Retinal pigment epithelial cell (primary cell): ENCODE measurements around the gene PLAAT3.
"Not testable (repeated sequence)": the region's sequence is repeated elsewhere in the genome, so short reads cannot be mapped to it uniquely, and the experiment has no call there.

Experiments
- DNase-seq: peaks from one replicate; pipeline ENCODE4 v3.0.0-alpha.2; 2010; ENCODE audit warnings: low read depth
- H3K4me3 ChIP-seq: 2 replicates; pipeline ENCODE4 v1.5.1; 2011; ENCODE audit warnings: mild to moderate bottlenecking, low read length, control low read depth, moderate library complexity
- TF ChIP-seq, protein P1 (sequence below): conservative IDR thresholded peaks from 2 replicates; pipeline ENCODE4 v1.5.1; 2011; ENCODE audit warnings: low read depth, low read length, control low read depth, inconsistent platforms

PLAAT3 gene

DNA sequence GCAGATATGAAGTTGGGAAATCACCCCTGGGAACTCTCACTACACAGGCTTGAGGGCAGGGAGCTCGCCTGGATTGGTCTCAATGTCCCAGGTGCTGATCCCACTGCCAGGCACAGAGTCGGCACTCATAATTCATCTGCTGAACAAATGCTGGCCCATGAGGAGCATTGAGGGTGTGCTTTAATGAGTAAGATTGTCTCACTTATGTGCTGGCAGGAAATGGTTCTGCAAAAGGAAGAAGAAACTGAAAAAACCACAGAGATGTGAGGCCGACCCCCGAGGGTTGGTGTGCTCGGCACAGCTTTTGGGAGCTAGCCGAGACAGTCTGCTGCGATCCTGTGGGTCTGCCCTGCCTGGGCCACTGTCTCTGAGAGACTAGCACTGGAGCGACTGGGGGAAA, 60.5 kb downstream of the PLAAT3 start:
- no peak overlapping the region for H3K4me3 ChIP-seq
- DNase-seq, result no peak
- TF ChIP-seq, protein P1, sequence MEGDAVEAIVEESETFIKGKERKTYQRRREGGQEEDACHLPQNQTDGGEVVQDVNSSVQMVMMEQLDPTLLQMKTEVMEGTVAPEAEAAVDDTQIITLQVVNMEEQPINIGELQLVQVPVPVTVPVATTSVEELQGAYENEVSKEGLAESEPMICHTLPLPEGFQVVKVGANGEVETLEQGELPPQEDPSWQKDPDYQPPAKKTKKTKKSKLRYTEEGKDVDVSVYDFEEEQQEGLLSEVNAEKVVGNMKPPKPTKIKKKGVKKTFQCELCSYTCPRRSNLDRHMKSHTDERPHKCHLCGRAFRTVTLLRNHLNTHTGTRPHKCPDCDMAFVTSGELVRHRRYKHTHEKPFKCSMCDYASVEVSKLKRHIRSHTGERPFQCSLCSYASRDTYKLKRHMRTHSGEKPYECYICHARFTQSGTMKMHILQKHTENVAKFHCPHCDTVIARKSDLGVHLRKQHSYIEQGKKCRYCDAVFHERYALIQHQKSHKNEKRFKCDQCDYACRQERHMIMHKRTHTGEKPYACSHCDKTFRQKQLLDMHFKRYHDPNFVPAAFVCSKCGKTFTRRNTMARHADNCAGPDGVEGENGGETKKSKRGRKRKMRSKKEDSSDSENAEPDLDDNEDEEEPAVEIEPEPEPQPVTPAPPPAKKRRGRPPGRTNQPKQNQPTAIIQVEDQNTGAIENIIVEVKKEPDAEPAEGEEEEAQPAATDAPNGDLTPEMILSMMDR, result no peak

GRCh38 chr11:63552921-63553320, 61.3 kb downstream of the PLAAT3 start:
- H3K4me3 ChIP-seq, result no peak overlapping the region
- no peak for DNase-seq
- TF ChIP-seq, protein P1, result no peak

- no peak overlapping the region for H3K4me3 ChIP-seq
- TF ChIP-seq, protein P1, result no peak
- DNase-seq, result no peak
Measured at GRCh38 chr11:63551889-63552266, 62.4 kb downstream of the PLAAT3 start.

DNA sequence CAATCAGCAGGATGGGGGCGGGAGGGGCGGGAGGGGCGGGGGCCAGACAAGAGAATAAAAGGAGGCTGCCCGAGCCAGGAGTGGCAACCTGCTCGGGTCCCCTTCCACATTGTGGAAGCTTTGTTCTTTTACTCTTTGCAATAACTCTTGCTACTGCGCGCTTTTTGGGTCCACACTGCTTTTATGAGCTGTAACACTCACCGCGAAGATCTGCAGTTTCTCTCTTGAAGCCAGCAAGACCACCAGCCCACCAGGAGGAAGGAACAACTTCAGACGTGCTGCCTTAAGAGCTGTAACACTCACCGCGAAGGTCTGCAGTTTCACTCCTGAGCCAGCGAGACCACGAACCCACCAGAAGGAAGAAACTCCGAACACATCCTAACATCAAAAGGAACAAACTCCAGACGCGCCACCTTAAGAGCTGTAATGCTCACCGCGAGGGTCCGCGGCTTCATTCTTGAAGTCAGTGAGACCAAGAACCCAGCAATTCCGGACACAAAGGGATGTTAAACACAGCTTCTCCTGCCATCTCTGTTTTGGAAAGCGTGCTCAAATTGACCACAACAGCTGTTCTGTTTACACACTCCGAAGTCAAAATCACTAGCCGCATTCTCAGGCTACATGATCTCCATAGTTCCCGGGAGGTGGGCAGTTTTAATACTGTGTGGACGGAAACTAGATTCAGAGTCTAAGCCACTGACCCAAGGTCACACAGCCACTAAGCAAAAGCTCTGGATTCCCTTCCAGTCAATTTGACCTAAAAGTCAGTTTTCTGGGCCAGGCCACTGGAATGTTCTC, 62.9 kb downstream of the PLAAT3 start:
- TF ChIP-seq, protein P1, result no peak
- DNase-seq, result no peak
- H3K4me3 ChIP-seq, result no peak overlapping the region

GRCh38 chr11:63550156-63550700, 64.0 kb downstream of the PLAAT3 start:
- not testable (repeated sequence) for H3K4me3 ChIP-seq, DNase-seq

- TF ChIP-seq, protein P1, result no peak
- H3K4me3 ChIP-seq, result no peak overlapping the region
- DNase-seq, result no peak
Measured at GRCh38 chr11:63549411-63549810, 64.8 kb downstream of the PLAAT3 start.

DNA sequence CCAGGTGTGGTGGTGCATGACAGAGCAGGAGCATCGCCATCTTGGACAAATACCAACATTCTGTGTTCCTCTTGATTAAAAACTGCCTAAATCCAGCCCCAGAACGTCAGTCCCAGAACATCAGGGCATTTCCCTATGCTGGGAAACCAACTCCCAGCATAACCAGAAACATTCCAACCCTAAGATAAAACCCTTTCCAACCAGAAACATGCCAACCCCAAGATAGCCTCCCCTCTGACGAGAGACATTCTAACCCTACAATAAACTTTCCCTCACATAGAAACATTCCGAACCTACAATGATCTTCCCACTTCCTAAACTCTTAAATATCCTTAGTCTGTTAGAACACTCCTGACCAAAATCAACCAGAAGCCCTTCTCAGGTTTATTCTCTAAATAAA, 66.1 kb downstream of the PLAAT3 start:
- no peak overlapping the region for H3K4me3 ChIP-seq
- DNase-seq, result no peak

More for the DNA sequence above, 66.1 kb downstream of the PLAAT3 start:
- TF ChIP-seq, protein P1, result no peak
